Tibial nerve (tissue), 3 donors: ENCODE results near the gene CCDC78.

ENCODE experiments used
- POLR2A ChIP-seq, 2 donors: fragments of 450-650 bp; IDR thresholded peaks; one replicate each; pipeline ENCODE4 v1.6.1; 2017; ENCODE audit warnings: antibody characterized with exemption in 2 of 2, mild to moderate bottlenecking in 2 of 2, moderate library complexity in 2 of 2
- TF ChIP-seq, protein P1 (sequence below), 5 experiments: fragments of 200-600 bp in 3 of 5; fragments of 450-650 bp in 2 of 5; sonication (generic) in 3 of 5; IDR thresholded peaks; one replicate each; pipeline ENCODE4 v1.5.1; 2016 to 2019; ENCODE audit warnings: antibody characterized with exemption in 5 of 5, mild to moderate bottlenecking in 3 of 5, moderate library complexity in 2 of 5

DNA sequence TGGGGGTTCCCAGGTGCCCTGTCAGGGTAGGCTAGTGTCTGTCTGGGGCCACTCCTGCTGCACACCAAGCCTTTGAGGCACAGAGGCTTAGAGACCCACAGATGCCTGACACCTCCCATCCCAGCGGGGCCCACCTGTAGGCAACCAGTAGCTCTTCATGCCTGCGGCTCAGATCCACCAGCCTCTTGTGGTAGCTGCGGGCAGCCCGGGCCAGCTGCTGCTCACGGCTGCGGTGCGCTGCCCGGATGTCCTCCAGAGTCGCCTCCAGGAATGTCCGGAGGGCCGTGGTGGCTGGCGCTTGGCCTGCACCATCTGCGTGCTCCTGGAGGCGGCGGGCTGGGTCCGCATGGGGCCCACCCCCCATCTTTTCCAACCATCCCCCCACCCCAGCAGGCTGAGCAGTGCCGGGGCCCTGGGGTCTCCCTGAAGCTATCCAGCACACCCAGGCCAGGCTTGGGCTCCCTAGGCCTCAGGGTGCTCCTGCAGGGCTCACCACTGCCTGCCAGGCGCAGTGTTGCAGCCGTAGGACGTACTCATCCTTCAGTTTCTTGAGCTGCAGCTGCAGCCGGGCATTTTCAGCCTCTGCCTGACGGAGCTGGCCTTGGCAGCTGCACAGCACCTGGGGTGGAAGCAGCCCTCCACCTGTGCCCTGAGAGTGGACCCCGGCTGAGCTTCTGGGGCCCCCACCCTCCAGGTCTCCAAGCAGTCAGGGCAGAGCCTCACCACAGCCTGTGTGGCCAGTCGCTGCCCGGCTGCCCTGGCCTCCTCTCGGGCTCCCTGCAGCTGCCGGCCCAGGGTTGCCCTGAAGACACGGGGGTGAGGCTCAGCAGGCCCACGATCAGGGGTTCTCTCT lies 1.8 kb downstream of the CCDC78 start:
- TF ChIP-seq POLR2A (IDR thresholded peaks at IDR 0.05): no peak
- TF ChIP-seq, protein P1, sequence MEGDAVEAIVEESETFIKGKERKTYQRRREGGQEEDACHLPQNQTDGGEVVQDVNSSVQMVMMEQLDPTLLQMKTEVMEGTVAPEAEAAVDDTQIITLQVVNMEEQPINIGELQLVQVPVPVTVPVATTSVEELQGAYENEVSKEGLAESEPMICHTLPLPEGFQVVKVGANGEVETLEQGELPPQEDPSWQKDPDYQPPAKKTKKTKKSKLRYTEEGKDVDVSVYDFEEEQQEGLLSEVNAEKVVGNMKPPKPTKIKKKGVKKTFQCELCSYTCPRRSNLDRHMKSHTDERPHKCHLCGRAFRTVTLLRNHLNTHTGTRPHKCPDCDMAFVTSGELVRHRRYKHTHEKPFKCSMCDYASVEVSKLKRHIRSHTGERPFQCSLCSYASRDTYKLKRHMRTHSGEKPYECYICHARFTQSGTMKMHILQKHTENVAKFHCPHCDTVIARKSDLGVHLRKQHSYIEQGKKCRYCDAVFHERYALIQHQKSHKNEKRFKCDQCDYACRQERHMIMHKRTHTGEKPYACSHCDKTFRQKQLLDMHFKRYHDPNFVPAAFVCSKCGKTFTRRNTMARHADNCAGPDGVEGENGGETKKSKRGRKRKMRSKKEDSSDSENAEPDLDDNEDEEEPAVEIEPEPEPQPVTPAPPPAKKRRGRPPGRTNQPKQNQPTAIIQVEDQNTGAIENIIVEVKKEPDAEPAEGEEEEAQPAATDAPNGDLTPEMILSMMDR (IDR thresholded peaks at IDR 0.05): no peak
